OCI-LY7 (cell line): ENCODE data around the gene PCNX2. TPM values are rescaled to one million over a fixed set of nuclear protein-coding genes. Genes with fewer than 3 reads are reported as not detected.

Experiments used
- BruUV-seq: library from RNA; stranded (reverse); fragments of 400-500 nt; replicated peaks from 2 replicates; lab custom pipeline; 2021; lab: Mats Ljungman, UMichigan
- CTCF ChIA-PET: fragments of 300-600 bp; sonication (Branson Sonifier 250); formaldehyde crosslinking; loops from one replicate; lab custom pipeline; 2022; ENCODE audit warnings: antibody characterized with exemption; ENCODE audit not compliant: unreplicated experiment; lab: Charles Lee
- POLR2A ChIA-PET: fragments of 300-600 bp; sonication (Branson Sonifier 250); formaldehyde crosslinking; loops from one replicate; lab custom pipeline; 2022; ENCODE audit warnings: antibody characterized with exemption; lab: Charles Lee
- DNase-seq: peaks from one replicate; pipeline ENCODE4 v3.0.0-alpha.2; 2015; ENCODE audit warnings: low spot score
- H2AFZ ChIP-seq: fragments of 200-600 bp; sonication (generic), shearing (Covaris generic); 2 replicates; pipeline ENCODE4 v1.6.1; 2014; ENCODE audit warnings: mild to moderate bottlenecking, antibody characterized with exemption, low read length, moderate library complexity
- H3K27ac ChIP-seq: fragments of 200-600 bp; sonication (generic); 2 replicates; pipeline ENCODE4 v1.5.1; 2014; ENCODE audit warnings: mixed run types, low read depth, mild to moderate bottlenecking, moderate library complexity, low read length, inconsistent platforms; ENCODE audit not compliant: poor library complexity, severe bottlenecking
- H3K36me3 ChIP-seq: fragments of 200-600 bp; sonication (generic); 2 replicates; pipeline ENCODE4 v1.6.1; 2014; ENCODE audit warnings: mild to moderate bottlenecking, antibody characterized with exemption, low read length, moderate library complexity, mixed read lengths; ENCODE audit not compliant: insufficient read depth
- H3K4me1 ChIP-seq: fragments of 200-600 bp; sonication (generic); 2 replicates; pipeline ENCODE4 v1.5.1; 2014; ENCODE audit warnings: mild to moderate bottlenecking, low read length; ENCODE audit not compliant: insufficient read depth, poor library complexity, severe bottlenecking
- H3K4me2 ChIP-seq: fragments of 200-600 bp; sonication (generic); 2 replicates; pipeline ENCODE4 v1.6.1; 2014; ENCODE audit warnings: mild to moderate bottlenecking, low read length
- H3K4me3 ChIP-seq: fragments of 200-600 bp; sonication (generic); 2 replicates; pipeline ENCODE4 v1.5.1; 2014; ENCODE audit warnings: mild to moderate bottlenecking, low read depth, low read length; ENCODE audit not compliant: poor library complexity, severe bottlenecking
- H3K79me2 ChIP-seq: fragments of 200-600 bp; sonication (generic); 2 replicates; pipeline ENCODE4 v1.6.1; 2016; ENCODE audit warnings: low read depth, mild to moderate bottlenecking, low read length, moderate library complexity, mixed read lengths; ENCODE audit not compliant: insufficient read depth
- H3K9me2 ChIP-seq: fragments of 200-600 bp; sonication (generic); 2 replicates; pipeline ENCODE4 v1.6.1; 2016; ENCODE audit warnings: mild to moderate bottlenecking, low read length, mixed read lengths; ENCODE audit not compliant: insufficient read depth
- H3K9me3 ChIP-seq: fragments of 200-600 bp; sonication (generic); 2 replicates; pipeline ENCODE4 v1.6.1; 2014; ENCODE audit warnings: mild to moderate bottlenecking, mixed run types, low read length, mixed read lengths
- H4K20me1 ChIP-seq: fragments of 200-600 bp; sonication (generic); 2 replicates; pipeline ENCODE4 v1.6.1; 2014; ENCODE audit warnings: mild to moderate bottlenecking, antibody characterized with exemption, low read length, moderate library complexity, mixed read lengths; ENCODE audit not compliant: insufficient read depth
- CTCF ChIP-seq: fragments of 200-600 bp; sonication (generic); conservative IDR thresholded peaks from 2 replicates; pipeline ENCODE4 v1.5.1; 2014; ENCODE audit warnings: mild to moderate bottlenecking, antibody characterized with exemption, low read length, moderate library complexity, mixed read lengths
- EZH2phosphoT487 ChIP-seq: fragments of 200-600 bp; sonication (generic); IDR thresholded peaks from 2 replicates; pipeline ENCODE4 v1.6.1; 2018; ENCODE audit warnings: low read depth, borderline replicate concordance, mild to moderate bottlenecking, mixed run types, antibody characterized with exemption, low read length, moderate library complexity, mixed read lengths
- intact Hi-C: fragments of 100-400 bp; cut with micrococcal nuclease; formaldehyde crosslinking; loops from one replicate; pipeline ENCODE4 v1.10.0; 2022; ENCODE audit not compliant: unreplicated experiment
- total RNA-seq, 2 experiments: library from RNA; depleted of rRNA in 1 of 2; stranded (reverse); fragments of >200 nt in 1 of 2; shearing (Covaris generic) in 1 of 2; gene quantifications; 2 replicates each; pipeline ENCODE4 v1.2.3, GENCODE V29; 2014 to 2022

Gene PCNX2
- total RNA-seq, 2 experiments from 2014 or later: 17.1 to 26.9 TPM

GRCh38 chr1:232978091-232978634 lies 317.4 kb downstream of the PCNX2 start:
- no peak overlapping the region for H2AFZ ChIP-seq
- no TSS peak for BruUV-seq
- H3K4me3 ChIP-seq: no peak overlapping the region
- no peak overlapping the region for H3K27ac ChIP-seq
- peaks cover 9% of the 10 kb centered on the region; the same call in 1 of the 2 replicates for H3K9me3 ChIP-seq
- ChIA-PET POLR2A (interaction anchor here (0.5 to 1.3 kb wide), 3 partner anchors 14 to 810 kb away, joined by 3 to 7 read pairs (median 6); no protein-coding TSS in a partner anchor), CTCF (no interaction called here)
- no peaks in the 10 kb centered on the region for H4K20me1 ChIP-seq
- intact Hi-C loops: no loop called here
- no peaks in the 10 kb centered on the region for H3K79me2 ChIP-seq
- DNase-seq: no peak
- TF ChIP-seq CTCF: no peak
- TF ChIP-seq EZH2phosphoT487: no peak
- H3K9me2 ChIP-seq: no peaks in the 10 kb centered on the region
- no peak overlapping the region for H3K4me2 ChIP-seq
- H3K36me3 ChIP-seq: peaks cover 27% of the 10 kb centered on the region
- no peaks in the 10 kb centered on the region for H3K4me1 ChIP-seq

GRCh38 chr1:232974971-232975370 lies 320.6 kb downstream of the PCNX2 start:
- no TSS peak for BruUV-seq
- ChIA-PET POLR2A (interaction anchor here (0.7 kb wide), 1 partner anchor 788 kb away, joined by 3 read pairs; no protein-coding TSS in a partner anchor), CTCF (no interaction called here)
- Histone ChIP-seq H3K4me2 (no peak overlapping the region), H3K4me3 (no peak overlapping the region), H3K4me1 (no peaks in the 10 kb centered on the region), H3K9me2 (no peaks in the 10 kb centered on the region), H3K27ac (no peak overlapping the region), H3K36me3 (peaks cover 55% of the 10 kb centered on the region), H4K20me1 (no peaks in the 10 kb centered on the region), H2AFZ (no peak overlapping the region), H3K79me2 (no peaks in the 10 kb centered on the region), H3K9me3 (peaks cover 9% of the 10 kb centered on the region; the same call in 1 of the 2 replicates)
- intact Hi-C loops: no loop called here
- no peak for DNase-seq
- TF ChIP-seq EZH2phosphoT487 (no peak), CTCF (no peak)
